ENCODE results near the gene TBC1D32.

GRCh38 chr6:121260651-121261102 lies 73.6 kb downstream of the TBC1D32 start:
- no peak for TF ChIP-seq POLR2A (IDR thresholded peaks at IDR 0.05; ENCODE audit: low read depth, low read length)
- no peak for TF ChIP-seq POLR2AphosphoS5 (IDR thresholded peaks at IDR 0.05; ENCODE audit: low read depth, low read length)
